ENCODE results near the gene NOL9. TPM values are rescaled to one million over a fixed set of nuclear protein-coding genes. Genes with fewer than 3 reads are reported as not detected.

Gene NOL9
- total and polyA plus RNA-seq, 2 donors (not counting 3 experiments of a cell fraction or from before 2014, with no cell fraction given), result 14.1 to 42.9 TPM

- Histone ChIP-seq H3K79me2 (ENCODE audit: control insufficient read depth, insufficient read depth, low read length) (peaks cover 39% of the 10 kb centered on the region), H2AFZ (ENCODE audit: low read depth, low read length) (no peak overlapping the region), H3K27ac (ENCODE audit: insufficient read depth, low read depth, low read length) (no peak overlapping the region), H3K4me2 (ENCODE audit: insufficient read depth, low read length) (no peak overlapping the region), H4K20me1 (replicated peaks; ENCODE audit: control insufficient read depth, extremely low read depth, insufficient read depth, low read length) (no peaks in the 10 kb centered on the region), H3K9me3 (replicated peaks; ENCODE audit: control insufficient read depth, insufficient read depth, low read length) (no peaks in the 10 kb centered on the region), H3K36me3 (ENCODE audit: control insufficient read depth in 2 of 2, extremely low read depth in 1 of 2, insufficient read depth in 2 of 2, low read length in 2 of 2) (peaks cover 0 to 3% of the 10 kb centered on the region in 2 experiments), H3K4me3 (replicated peaks in 1 of 3; ENCODE audit: insufficient read depth in 1 of 3, low read depth in 1 of 3, low read length in 3 of 3) (no peak overlapping the region), H3K4me1 (ENCODE audit: control insufficient read depth, extremely low read depth, insufficient read depth, low read length) (peaks cover 10% of the 10 kb centered on the region), H3K9ac (replicated peaks; ENCODE audit: extremely low read depth, insufficient read depth, low read length) (no peak overlapping the region), H3K27me3 (ENCODE audit: control insufficient read depth in 2 of 2, insufficient read depth in 2 of 2, low read length in 2 of 2) (no peaks in the 10 kb centered on the region), H3K9me1 (replicated peaks; ENCODE audit: control insufficient read depth, extremely low read depth, insufficient read depth, low read length) (no peaks in the 10 kb centered on the region)
- intact Hi-C loops (cut with micrococcal nuclease) (no loop called here), dilution Hi-C loops (cut with MboI; ENCODE audit: extremely low pct_ligation_motif_present, low sequenced_read_pairs) (no loop called here)
- POLR2A ChIA-PET, result no interaction called here
- TF ChIP-seq POLR2AphosphoS5 (IDR thresholded peaks at IDR 0.05; ENCODE audit: insufficient read depth, low read depth, low read length) (no peak), MYC (IDR thresholded peaks at IDR 0.05; ENCODE audit: low read depth, low read length) (no peak), CTCF (IDR thresholded peaks at IDR 0.05; ENCODE audit: extremely low read depth in 1 of 2, insufficient read depth in 1 of 2, low read depth in 1 of 2, low read length in 2 of 2) (no peak), JUN (IDR thresholded peaks at IDR 0.05; ENCODE audit: borderline replicate concordance, insufficient read depth, insufficient read length, low read depth) (no peak), FOS (IDR thresholded peaks at IDR 0.05; ENCODE audit: borderline replicate concordance, insufficient read depth, low read length) (no peak), EZH2 (IDR thresholded peaks at IDR 0.05; ENCODE audit: borderline replicate concordance, low read depth, low read length, severe bottlenecking) (no peak), GATA2 (IDR thresholded peaks at IDR 0.05; ENCODE audit: insufficient read depth, insufficient read length, low read depth, low read length) (no peak), POLR2A (IDR thresholded peaks at IDR 0.05; ENCODE audit: low read depth, low read length) (no peak), MAX (IDR thresholded peaks at IDR 0.05; ENCODE audit: insufficient read depth, insufficient read length) (no peak)
- no TSS peak for BruUV-seq (replicated peaks)
- FAIRE-seq, result no peak
- CTCF ChIA-PET, result interaction anchor here (1.8 kb wide), 1 partner anchor 8 kb away, joined by 7 read pairs; no protein-coding TSS in a partner anchor
- no peak for DNase-seq (ENCODE audit: low read depth, low spot score)
Measured at GRCh38 chr1:6481820-6482219, 72.5 kb downstream of the NOL9 start.

All from endothelial cell of umbilical vein (primary cell).